Adrenal gland (tissue), 12 donors: ENCODE results near the gene MAGI1. TPM values are rescaled to one million over a fixed set of nuclear protein-coding genes. Genes with fewer than 3 reads are reported as not detected.
"Not testable (repeated sequence)": the region's sequence is repeated elsewhere in the genome, so short reads cannot be mapped to it uniquely, and the experiment has no call there.

Source experiments
- DNase-seq, 7 donors: peaks; one replicate each; pipeline ENCODE4 v3.0.0-alpha.2; 2019 to 2020
- H3K27ac ChIP-seq, 5 donors: fragments of 200-600 bp; sonication (generic) in 4 of 5; 1 replicate in 3 of 5; 2 replicates in 2 of 5; pipeline versions ENCODE4 v1.5.1 to v1.8.0; 2016 to 2020; ENCODE audit warnings: mild to moderate bottlenecking in 1 of 5
- H3K27me3 ChIP-seq: fragments of 200-600 bp; 2 replicates; pipeline ENCODE4 v1.8.0; 2021
- H3K36me3 ChIP-seq, 2 donors: fragments of 200-600 bp; replicated peaks in 1 of 2; 1 replicate in 1 of 2; 2 replicates in 1 of 2; pipeline versions ENCODE4 v1.5.1 to v1.8.0; 2018 to 2022
- H3K4me1 ChIP-seq, 2 donors: fragments of 200-600 bp; replicated peaks in 1 of 2; 1 replicate in 1 of 2; 2 replicates in 1 of 2; pipeline versions ENCODE4 v1.5.1 to v1.8.0; 2018 to 2021
- H3K4me3 ChIP-seq, 4 donors: fragments of 200-600 bp; sonication (generic) in 3 of 4; one replicate each; pipeline ENCODE4 v1.5.1; 2016 to 2018
- H3K9me3 ChIP-seq, 3 donors: fragments of 200-600 bp; sonication (generic) in 1 of 3; replicated peaks in 1 of 3; 1 replicate in 2 of 3; 2 replicates in 1 of 3; pipeline versions ENCODE4 v1.5.1 to v1.8.0; 2016 to 2021
- POLR2A ChIP-seq, 2 donors: fragments of 450-650 bp; IDR thresholded peaks; one replicate each; pipeline ENCODE4 v1.6.1; 2017; ENCODE audit warnings: antibody characterized with exemption in 2 of 2, mild to moderate bottlenecking in 2 of 2, moderate library complexity in 1 of 2
- WGBS, 4 donors: extraction: QIAGEN DNeasy Blood & Tissue Kit in 2 of 4; methylation state at CpG; one replicate each; pipeline versions ENCODE4 v1.1.5 to v1.1.7; 2013 to 2017; 5-methylcytosine and 5-hydroxymethylcytosine counted together
- intact Hi-C, 2 donors: fragments of 100-400 bp; cut with DNase I; formaldehyde crosslinking; loops; one replicate each; pipeline versions ENCODE4 v1.14.1 to v1.15.0; 2022 to 2023
- polyA plus RNA-seq, 3 donors: library from polyadenylated mRNA; stranded (reverse); fragments of 200-250 nt in 2 of 3; fragments of 350-450 nt in 1 of 3; fragmentation: Illumina TruSeq in 1 of 3; extraction: RNeasy Lipid Tissue Mini Kit (QIAGEN cat#74804) in 1 of 3; gene quantifications; one replicate each; pipeline ENCODE4 v1.2.3, GENCODE V29; 2013 to 2014
- total RNA-seq, 9 donors: library from RNA; depleted of rRNA in 4 of 9; stranded (reverse); fragments of >200 nt in 4 of 9; fragments of 120-200 nt in 1 of 9; fragmentation: NEBNext Ultra II Directional in 1 of 9; extraction: Animal tissue kit (Norgen Biotek cat#: 25700) in 1 of 9; gene quantifications; one replicate each; pipeline versions ENCODE4 v1.1.0 to v1.2.4, GENCODE V29; 2013 to 2023
- TF ChIP-seq, protein P1 (sequence below), 6 experiments: fragments of 450-650 bp in 4 of 6; fragments of 200-600 bp in 2 of 6; sonication (generic) in 1 of 6; IDR thresholded peaks; 1 replicate in 5 of 6; 2 replicates in 1 of 6; pipeline versions ENCODE4 v1.5.1 to v1.8.0; 2016 to 2021; ENCODE audit warnings: antibody characterized with exemption in 6 of 6, mild to moderate bottlenecking in 2 of 6, moderate library complexity in 1 of 6
- donor health status: healthy with polysubstance abuse.
- donor health status: Bipolar disorder and iron deficiency.
- donor health status: DM: yes; HTN: yes; CAD: no.
- donor health status: DM: no; HTN: no; CAD: no.
- donor health status: DM: no; HTN: no; CAD: no.
- donor health status: DM: yes; HTN: yes; CAD: no.

Gene MAGI1
- total and polyA plus RNA-seq, 12 donors = 4.8 to 31.6 (median 18.5) TPM

DNA sequence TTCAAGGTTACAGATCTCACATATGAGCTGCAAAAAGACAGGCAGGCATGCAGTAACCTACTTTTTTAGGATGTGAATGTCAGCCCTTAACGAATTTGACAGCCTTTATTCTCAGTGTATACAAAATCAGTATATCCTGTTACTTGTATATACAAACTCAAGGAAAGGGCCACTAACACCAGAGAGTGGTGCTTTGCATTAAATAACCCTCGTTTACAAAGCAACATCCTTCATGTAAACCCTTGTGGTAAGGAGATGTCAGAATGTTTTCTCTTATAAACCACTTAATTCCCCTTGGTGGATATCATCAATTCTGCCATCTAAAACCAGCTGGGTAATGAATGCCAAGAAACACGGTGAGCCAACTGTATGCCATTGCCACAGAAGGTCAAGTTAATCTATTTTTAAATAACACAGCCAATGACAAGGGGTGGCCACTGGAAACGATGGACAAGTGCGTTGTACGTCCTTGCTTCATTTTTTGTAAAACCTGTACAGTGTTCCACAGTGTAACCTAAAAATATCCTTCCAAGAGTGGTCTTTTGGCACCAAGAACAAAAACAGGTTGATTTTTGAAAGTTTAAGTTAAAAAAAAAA, 7.5 kb downstream of the MAGI1 start:
- Histone ChIP-seq H3K4me1 (peaks cover 10 to 29% of the 10 kb centered on the region in 2 donors), H3K27me3 (no peaks in the 10 kb centered on the region), H3K27ac (peak overlapping the region in 2 of 5 donors; percentile 6 to 11), H3K4me3 (no peak overlapping the region), H3K36me3 (no peaks in the 10 kb centered on the region), H3K9me3 (no peaks in the 10 kb centered on the region)
- peak in 6 of 7 donors; percentile 27 to 71 (median 34) for DNase-seq
- TF ChIP-seq, protein P1, sequence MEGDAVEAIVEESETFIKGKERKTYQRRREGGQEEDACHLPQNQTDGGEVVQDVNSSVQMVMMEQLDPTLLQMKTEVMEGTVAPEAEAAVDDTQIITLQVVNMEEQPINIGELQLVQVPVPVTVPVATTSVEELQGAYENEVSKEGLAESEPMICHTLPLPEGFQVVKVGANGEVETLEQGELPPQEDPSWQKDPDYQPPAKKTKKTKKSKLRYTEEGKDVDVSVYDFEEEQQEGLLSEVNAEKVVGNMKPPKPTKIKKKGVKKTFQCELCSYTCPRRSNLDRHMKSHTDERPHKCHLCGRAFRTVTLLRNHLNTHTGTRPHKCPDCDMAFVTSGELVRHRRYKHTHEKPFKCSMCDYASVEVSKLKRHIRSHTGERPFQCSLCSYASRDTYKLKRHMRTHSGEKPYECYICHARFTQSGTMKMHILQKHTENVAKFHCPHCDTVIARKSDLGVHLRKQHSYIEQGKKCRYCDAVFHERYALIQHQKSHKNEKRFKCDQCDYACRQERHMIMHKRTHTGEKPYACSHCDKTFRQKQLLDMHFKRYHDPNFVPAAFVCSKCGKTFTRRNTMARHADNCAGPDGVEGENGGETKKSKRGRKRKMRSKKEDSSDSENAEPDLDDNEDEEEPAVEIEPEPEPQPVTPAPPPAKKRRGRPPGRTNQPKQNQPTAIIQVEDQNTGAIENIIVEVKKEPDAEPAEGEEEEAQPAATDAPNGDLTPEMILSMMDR (IDR thresholded peaks at IDR 0.05) = no peak
- no peak for TF ChIP-seq POLR2A (IDR thresholded peaks at IDR 0.05)
- 44 to 56% (median 48%) methylated on average over 6 of the region's 6 CpGs for WGBS, 4 donors
- intact Hi-C loops = loop anchor here (10.0 kb wide), 2 partner anchors 56 to 76 kb away; no protein-coding TSS in a partner anchor

DNA sequence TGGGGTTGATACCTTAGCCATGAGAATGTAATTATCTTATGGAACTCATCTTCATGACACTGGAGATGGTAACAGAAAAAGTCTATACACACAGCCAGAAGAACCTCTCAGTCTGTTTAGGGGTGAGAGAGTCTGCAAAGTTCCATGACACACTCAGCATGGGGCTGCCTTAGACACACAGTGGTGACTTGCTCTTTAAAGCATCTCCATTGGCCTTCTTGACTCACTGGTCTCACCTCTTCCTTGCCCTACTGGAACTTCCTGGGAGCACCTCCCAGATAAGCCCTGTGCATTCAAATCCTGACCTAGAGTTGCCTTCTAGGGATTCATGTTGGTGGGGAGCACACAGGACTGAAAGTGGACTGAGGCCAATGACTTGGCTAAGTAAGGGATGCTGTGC, 9.3 kb downstream of the MAGI1 start:
- DNase-seq = no peak
- Histone ChIP-seq H3K27ac (no peak overlapping the region), H3K4me3 (no peak overlapping the region), H3K4me1 (peaks cover 10 to 20% of the 10 kb centered on the region in 2 donors), H3K27me3 (no peaks in the 10 kb centered on the region), H3K36me3 (no peaks in the 10 kb centered on the region), H3K9me3 (no peaks in the 10 kb centered on the region)
- intact Hi-C loops = no loop called here
- TF ChIP-seq, protein P1 (IDR thresholded peaks at IDR 0.05) = no peak
- TF ChIP-seq POLR2A (IDR thresholded peaks at IDR 0.05) = no peak

DNA sequence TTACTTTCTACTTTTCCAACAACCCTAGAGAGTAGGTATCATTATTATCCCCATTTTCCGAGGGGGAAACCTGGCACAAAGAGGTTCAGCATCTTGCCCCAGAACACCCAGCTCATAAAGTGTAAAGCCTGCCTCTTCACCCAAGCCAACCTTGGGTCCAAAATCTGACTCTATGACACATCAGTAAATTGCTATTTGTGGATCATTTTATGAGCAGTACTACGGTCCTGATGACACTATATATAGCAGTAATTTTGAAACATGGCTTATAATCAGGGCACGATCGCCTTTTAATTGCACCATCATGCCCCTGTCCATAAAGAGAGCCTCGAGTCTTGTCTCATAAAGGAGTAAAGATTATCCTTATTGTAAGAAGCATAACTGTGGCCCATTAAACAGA, 9.7 kb downstream of the MAGI1 start:
- H3K4me1 ChIP-seq = peaks cover 10 to 20% of the 10 kb centered on the region in 2 donors
- no peaks in the 10 kb centered on the region for H3K27me3 ChIP-seq
- DNase-seq = no peak
- WGBS, 4 donors = 75 to 78% (median 76%) methylated on average over 5 of the region's 5 CpGs
- no peaks in the 10 kb centered on the region for H3K36me3 ChIP-seq
- no peak overlapping the region for H3K4me3 ChIP-seq
- intact Hi-C loops = no loop called here
- H3K9me3 ChIP-seq = no peaks in the 10 kb centered on the region
- TF ChIP-seq POLR2A (IDR thresholded peaks at IDR 0.05) = no peak
- TF ChIP-seq, protein P1 (IDR thresholded peaks at IDR 0.05) = no peak
- H3K27ac ChIP-seq = no peak overlapping the region

DNA sequence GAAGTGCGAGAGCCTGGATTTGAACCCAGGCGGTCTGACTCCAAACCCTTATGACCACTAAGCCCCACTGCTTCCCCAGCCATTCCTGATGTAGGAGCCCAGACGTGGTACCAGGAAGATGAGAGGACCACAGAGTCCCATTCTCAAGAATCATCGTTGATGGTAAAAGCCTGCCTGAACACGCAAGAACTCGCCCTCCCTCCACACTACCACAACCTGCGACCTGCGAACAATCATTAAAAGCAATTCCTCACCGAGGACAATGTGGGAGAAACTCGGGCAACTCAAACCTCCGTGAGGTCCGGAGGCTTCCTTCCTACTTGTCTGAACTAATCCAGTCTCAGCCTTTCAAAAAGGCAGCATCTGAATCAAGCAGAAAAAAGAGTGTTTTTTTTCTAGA, 10.3 kb downstream of the MAGI1 start:
- WGBS, 4 donors = 82 to 89% (median 86%) methylated on average over 12 of the region's 12 CpGs
- Histone ChIP-seq H3K9me3 (no peaks in the 10 kb centered on the region), H3K36me3 (no peaks in the 10 kb centered on the region), H3K27me3 (no peaks in the 10 kb centered on the region), H3K4me1 (peaks cover 10 to 20% of the 10 kb centered on the region in 2 donors), H3K27ac (no peak overlapping the region), H3K4me3 (no peak overlapping the region)
- intact Hi-C loops = no loop called here
- no peak for DNase-seq
- no peak for TF ChIP-seq POLR2A (IDR thresholded peaks at IDR 0.05)
- TF ChIP-seq, protein P1 (IDR thresholded peaks at IDR 0.05) = no peak

DNA sequence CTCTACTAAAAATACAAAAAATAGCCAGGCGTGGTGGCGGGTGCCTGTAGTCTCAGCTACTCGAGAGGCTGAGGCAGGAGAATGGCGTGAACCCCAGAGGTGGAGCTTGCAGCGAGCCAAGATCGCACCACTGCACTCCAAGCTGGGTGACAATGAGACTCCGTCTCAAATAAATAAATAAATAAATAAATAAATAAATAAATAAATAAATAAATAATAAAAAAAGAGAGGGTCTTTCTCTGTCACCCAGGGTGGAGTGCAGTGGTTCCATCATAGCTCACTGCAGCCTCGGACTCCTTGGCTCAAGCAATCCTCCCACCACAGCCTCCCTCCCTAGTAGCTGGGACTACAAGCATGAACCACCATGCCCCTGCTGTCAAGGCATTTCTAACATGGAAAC, 11.6 kb downstream of the MAGI1 start:
- H3K4me3 ChIP-seq, H3K9me3 ChIP-seq, H3K27me3 ChIP-seq, intact Hi-C loops, H3K27ac ChIP-seq, H3K36me3 ChIP-seq, DNase-seq: not testable (repeated sequence)
- peaks cover 10 to 20% of the 10 kb centered on the region in 2 donors for H3K4me1 ChIP-seq
- 95 to 97% (median 96%) methylated on average over 8 of the region's 8 CpGs for WGBS, 4 donors
